GM23338 (cell line): Measurements from ENCODE around the gene TMC1. TPM values are rescaled to one million over a fixed set of nuclear protein-coding genes. Genes with fewer than 3 reads are reported as not detected.
A peak's percentile ranks its signal among the peaks of the same experiment; 100 is the strongest.

Experiments
- ATAC-seq: fragments of 200-7000 bp; cut with Tn5 transposase; 3 replicates; pipeline ENCODE4 v1.9.1; 2020
- DNase-seq: peaks from one replicate; pipeline ENCODE4 v3.0.0-alpha.2; 2015; ENCODE audit warnings: low spot score
- H2AFZ ChIP-seq: fragments of 200-600 bp; sonication (generic); 2 replicates; pipeline ENCODE4 v1.8.0; 2016; ENCODE audit warnings: antibody characterized with exemption, mild to moderate bottlenecking, moderate library complexity
- H3F3A ChIP-seq: fragments of 200-600 bp; sonication (generic); replicated peaks from 2 replicates; pipeline ENCODE4 v1.8.0; 2017; ENCODE audit warnings: antibody characterized with exemption, mixed run types, low read depth
- H3K27ac ChIP-seq: fragments of 200-600 bp; sonication (generic); 2 replicates; pipeline ENCODE4 v1.6.1; 2016; ENCODE audit warnings: low read depth
- H3K27me3 ChIP-seq: fragments of 200-600 bp; sonication (generic); 2 replicates; pipeline ENCODE4 v1.8.0; 2016; ENCODE audit warnings: mild to moderate bottlenecking, mixed run types, moderate library complexity; ENCODE audit not compliant: insufficient read depth
- H3K36me3 ChIP-seq: fragments of 200-600 bp; sonication (generic); 2 replicates; pipeline ENCODE4 v1.8.0; 2016; ENCODE audit warnings: mild to moderate bottlenecking; ENCODE audit not compliant: insufficient read depth
- H3K4me1 ChIP-seq: fragments of 200-600 bp; sonication (generic); 2 replicates; pipeline ENCODE4 v1.8.0; 2016; ENCODE audit warnings: mild to moderate bottlenecking, moderate library complexity; ENCODE audit not compliant: insufficient read depth
- H3K4me2 ChIP-seq: fragments of 200-600 bp; sonication (generic); 2 replicates; pipeline ENCODE4 v1.7.1; 2017; ENCODE audit warnings: mixed run types
- H3K4me3 ChIP-seq: fragments of 200-600 bp; sonication (generic); 2 replicates; pipeline ENCODE4 v1.6.1; 2016; ENCODE audit warnings: mixed run types
- H3K79me2 ChIP-seq: fragments of 200-600 bp; sonication (generic); replicated peaks from 2 replicates; pipeline ENCODE4 v1.8.0; 2017; ENCODE audit warnings: mild to moderate bottlenecking; ENCODE audit not compliant: insufficient read depth
- H3K9me2 ChIP-seq: fragments of 200-600 bp; sonication (generic); 2 replicates; pipeline ENCODE4 v1.8.0; 2017; ENCODE audit not compliant: insufficient read depth
- H4K20me1 ChIP-seq: fragments of 200-600 bp; sonication (generic); replicated peaks from 2 replicates; pipeline ENCODE4 v1.8.0; 2017; ENCODE audit warnings: mild to moderate bottlenecking; ENCODE audit not compliant: insufficient read depth
- H3K27ac Mint-ChIP-seq: 2 replicates; pipeline ENCODE4 v1.8.0; 2020; ENCODE audit warnings: inconsistent platforms, mild to moderate bottlenecking, moderate library complexity, mixed read lengths
- H3K27me3 Mint-ChIP-seq: 3 replicates; pipeline ENCODE4 v1.8.0; 2022; ENCODE audit warnings: low read depth, mild to moderate bottlenecking, moderate library complexity, mixed read lengths, inconsistent platforms; ENCODE audit not compliant: insufficient read depth, poor library complexity
- H3K36me3 Mint-ChIP-seq: 3 replicates; pipeline ENCODE4 v1.8.0; 2021; ENCODE audit warnings: low read depth, mild to moderate bottlenecking, inconsistent platforms, moderate library complexity, mixed read lengths
- H3K4me1 Mint-ChIP-seq: 3 replicates; pipeline ENCODE4 v1.8.0; 2020; ENCODE audit warnings: mild to moderate bottlenecking, inconsistent platforms, mixed read lengths
- H3K4me3 Mint-ChIP-seq: 3 replicates; pipeline ENCODE4 v1.8.0; 2021; ENCODE audit warnings: moderate library complexity, mild to moderate bottlenecking, inconsistent platforms, mixed read lengths
- H3K9me3 Mint-ChIP-seq: 3 replicates; pipeline ENCODE4 v1.8.0; 2020; ENCODE audit warnings: moderate library complexity, mild to moderate bottlenecking, inconsistent platforms, mixed read lengths
- CREB1 ChIP-seq: fragments of 250-450 bp; sonication (Bioruptor Pico); IDR thresholded peaks from 2 replicates; pipeline ENCODE4 v1.5.0; 2020; ENCODE audit warnings: low read depth, mild to moderate bottlenecking, moderate library complexity
- ETS1 ChIP-seq: IDR thresholded peaks from 2 replicates; pipeline ENCODE4 v1.6.1; 2016; ENCODE audit warnings: antibody characterized with exemption
- ZNF462 ChIP-seq: fragments of 250-450 bp; sonication (Bioruptor Pico); IDR thresholded peaks from 2 replicates; pipeline ENCODE4 v1.5.0; 2020; ENCODE audit warnings: mild to moderate bottlenecking, moderate library complexity
- polyA plus RNA-seq: library from polyadenylated mRNA; unstranded; fragments of >200 nt; fragmentation: Nextera tagmentation; extraction: Ambion mirVana; gene quantifications from 2 replicates; pipeline ENCODE4 v1.2.1, GENCODE V29; 2016
- total RNA-seq: library from RNA; depleted of rRNA; stranded (reverse); fragments of >200 nt; shearing (Covaris generic); gene quantifications from 2 replicates; pipeline ENCODE4 v1.2.3, GENCODE V29; 2014

TMC1 gene
- total and polyA plus RNA-seq, 2 experiments from 2014 or later = 0.61 to 1.2 TPM

- no peak for TF ChIP-seq ETS1
Observed at GRCh38 chr9:72622186-72622585, 100.8 kb downstream of the TMC1 start (continued).

- no peak overlapping the region for H3K4me2 ChIP-seq
- no peak overlapping the region for H3K27ac Mint-ChIP-seq
- no peaks in the 10 kb centered on the region for H3K27me3 ChIP-seq
- H3K36me3 Mint-ChIP-seq = no peaks in the 10 kb centered on the region
- no peaks in the 10 kb centered on the region for H3K36me3 ChIP-seq
- no peaks in the 10 kb centered on the region for H4K20me1 ChIP-seq
- no peaks in the 10 kb centered on the region for H3K9me3 Mint-ChIP-seq
- no peak overlapping the region for H3K4me3 Mint-ChIP-seq
- no peaks in the 10 kb centered on the region for H3F3A ChIP-seq
- no peaks in the 10 kb centered on the region; the same call in 1 of the 2 replicates for H3K4me1 ChIP-seq
- H2AFZ ChIP-seq = 0 out of 2 replicates have a peak overlapping the region, but pooled peaks have one; percentile 23
- no peaks in the 10 kb centered on the region for H3K4me1 Mint-ChIP-seq
- H3K4me3 ChIP-seq = no peak overlapping the region
- no peak for TF ChIP-seq CREB1 (CRISPR knock-in tag)
- TF ChIP-seq ZNF462 (CRISPR knock-in tag) = no peak
- ATAC-seq = no peak
- DNase-seq = no peak
- peaks cover 7% of the 10 kb centered on the region for H3K27me3 Mint-ChIP-seq
- no peaks in the 10 kb centered on the region for H3K79me2 ChIP-seq
- peaks cover 16% of the 10 kb centered on the region for H3K9me2 ChIP-seq
- H3K27ac ChIP-seq = no peak overlapping the region
Observed at GRCh38 chr9:72623156-72623555, 101.7 kb downstream of the TMC1 start.
